ENCODE results near the gene SMARCB1.

DNA sequence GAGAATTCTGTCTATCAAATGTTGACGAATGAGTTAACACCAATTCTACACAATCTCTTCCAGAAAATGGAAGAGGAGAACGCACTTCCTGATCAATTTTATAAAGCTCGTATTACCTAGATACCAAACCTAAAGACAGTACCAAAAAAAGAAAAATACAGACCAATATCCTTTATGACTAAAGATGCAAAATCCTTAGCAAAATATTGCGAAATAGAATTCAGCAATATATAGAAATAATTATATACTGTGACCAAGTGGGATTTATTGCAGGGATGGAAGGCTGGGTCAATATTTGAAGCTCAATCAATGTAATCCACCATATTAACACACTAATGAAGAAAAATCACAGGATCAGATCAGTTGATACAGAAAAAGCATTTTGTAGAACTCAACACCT is 25.6 kb downstream of the SMARCB1 start:
- TF ChIP-seq POLR2A (IDR thresholded peaks at IDR 0.05; ENCODE audit: low read depth, low read length): no peak
- TF ChIP-seq CHD1 (IDR thresholded peaks at IDR 0.05; ENCODE audit: low read depth, low read length): no peak
- TF ChIP-seq, protein P1, sequence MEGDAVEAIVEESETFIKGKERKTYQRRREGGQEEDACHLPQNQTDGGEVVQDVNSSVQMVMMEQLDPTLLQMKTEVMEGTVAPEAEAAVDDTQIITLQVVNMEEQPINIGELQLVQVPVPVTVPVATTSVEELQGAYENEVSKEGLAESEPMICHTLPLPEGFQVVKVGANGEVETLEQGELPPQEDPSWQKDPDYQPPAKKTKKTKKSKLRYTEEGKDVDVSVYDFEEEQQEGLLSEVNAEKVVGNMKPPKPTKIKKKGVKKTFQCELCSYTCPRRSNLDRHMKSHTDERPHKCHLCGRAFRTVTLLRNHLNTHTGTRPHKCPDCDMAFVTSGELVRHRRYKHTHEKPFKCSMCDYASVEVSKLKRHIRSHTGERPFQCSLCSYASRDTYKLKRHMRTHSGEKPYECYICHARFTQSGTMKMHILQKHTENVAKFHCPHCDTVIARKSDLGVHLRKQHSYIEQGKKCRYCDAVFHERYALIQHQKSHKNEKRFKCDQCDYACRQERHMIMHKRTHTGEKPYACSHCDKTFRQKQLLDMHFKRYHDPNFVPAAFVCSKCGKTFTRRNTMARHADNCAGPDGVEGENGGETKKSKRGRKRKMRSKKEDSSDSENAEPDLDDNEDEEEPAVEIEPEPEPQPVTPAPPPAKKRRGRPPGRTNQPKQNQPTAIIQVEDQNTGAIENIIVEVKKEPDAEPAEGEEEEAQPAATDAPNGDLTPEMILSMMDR (conservative IDR thresholded peaks at IDR 0.05; ENCODE audit: low read depth, low read length): no peak
- TF ChIP-seq MAZ (IDR thresholded peaks at IDR 0.05; ENCODE audit: borderline replicate concordance, low read depth, low read length): no peak
- TF ChIP-seq CEBPB (IDR thresholded peaks at IDR 0.05; ENCODE audit: low read depth, low read length): peak; percentile 87
- TF ChIP-seq MAFK (IDR thresholded peaks at IDR 0.05; ENCODE audit: low read depth, low read length): no peak
- no peak for TF ChIP-seq RFX5 (IDR thresholded peaks at IDR 0.05; ENCODE audit: low read depth, low read length)
